Loucy (cell line): Measurements from ENCODE around the gene ASB8.

ENCODE experiments used
- EZH2phosphoT487 ChIP-seq: fragments of 200-600 bp; IDR thresholded peaks from 2 replicates; pipeline ENCODE4 v1.6.1; 2018; ENCODE audit warnings: antibody characterized with exemption, mild to moderate bottlenecking, moderate library complexity, borderline replicate concordance
- TF ChIP-seq, protein P1 (sequence below): fragments of 200-600 bp; sonication (generic); conservative IDR thresholded peaks from 2 replicates; pipeline ENCODE4 v1.5.1; 2014; ENCODE audit warnings: mild to moderate bottlenecking, antibody characterized with exemption, low read length

DNA sequence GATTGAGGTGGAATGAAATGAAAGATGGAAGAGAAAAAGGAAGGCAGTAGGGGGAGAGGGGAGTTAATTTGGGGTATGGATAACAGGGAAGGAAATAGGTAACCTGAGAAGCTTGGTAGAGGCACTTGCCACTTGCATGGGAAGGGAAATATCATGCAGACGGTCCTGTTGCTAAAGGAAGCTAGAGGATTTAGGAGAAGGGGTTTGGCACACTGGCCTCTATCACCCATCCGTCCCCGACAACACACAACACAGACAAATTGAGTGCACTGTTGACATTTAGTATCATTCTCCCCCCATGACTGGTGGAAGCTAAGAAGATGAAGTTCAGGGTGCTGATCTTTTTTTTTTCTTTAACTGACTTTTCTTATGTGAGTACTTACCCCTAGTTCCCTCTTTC lies 43.8 kb upstream of the ASB8 start:
- TF ChIP-seq, protein P1, sequence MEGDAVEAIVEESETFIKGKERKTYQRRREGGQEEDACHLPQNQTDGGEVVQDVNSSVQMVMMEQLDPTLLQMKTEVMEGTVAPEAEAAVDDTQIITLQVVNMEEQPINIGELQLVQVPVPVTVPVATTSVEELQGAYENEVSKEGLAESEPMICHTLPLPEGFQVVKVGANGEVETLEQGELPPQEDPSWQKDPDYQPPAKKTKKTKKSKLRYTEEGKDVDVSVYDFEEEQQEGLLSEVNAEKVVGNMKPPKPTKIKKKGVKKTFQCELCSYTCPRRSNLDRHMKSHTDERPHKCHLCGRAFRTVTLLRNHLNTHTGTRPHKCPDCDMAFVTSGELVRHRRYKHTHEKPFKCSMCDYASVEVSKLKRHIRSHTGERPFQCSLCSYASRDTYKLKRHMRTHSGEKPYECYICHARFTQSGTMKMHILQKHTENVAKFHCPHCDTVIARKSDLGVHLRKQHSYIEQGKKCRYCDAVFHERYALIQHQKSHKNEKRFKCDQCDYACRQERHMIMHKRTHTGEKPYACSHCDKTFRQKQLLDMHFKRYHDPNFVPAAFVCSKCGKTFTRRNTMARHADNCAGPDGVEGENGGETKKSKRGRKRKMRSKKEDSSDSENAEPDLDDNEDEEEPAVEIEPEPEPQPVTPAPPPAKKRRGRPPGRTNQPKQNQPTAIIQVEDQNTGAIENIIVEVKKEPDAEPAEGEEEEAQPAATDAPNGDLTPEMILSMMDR, result no peak
- no peak for TF ChIP-seq EZH2phosphoT487
